GM12892 (cell line): ENCODE results near the gene MOXD1.

Experiments
- POLR2AphosphoS5 ChIP-seq: IDR thresholded peaks from 2 replicates; pipeline ENCODE4 v1.6.1; 2011; ENCODE audit warnings: low read depth, low read length, control low read depth
- TAF1 ChIP-seq: IDR thresholded peaks from 2 replicates; pipeline ENCODE4 v1.6.1; 2011; ENCODE audit warnings: low read depth, mild to moderate bottlenecking, control low read depth, low read length, borderline replicate concordance

DNA sequence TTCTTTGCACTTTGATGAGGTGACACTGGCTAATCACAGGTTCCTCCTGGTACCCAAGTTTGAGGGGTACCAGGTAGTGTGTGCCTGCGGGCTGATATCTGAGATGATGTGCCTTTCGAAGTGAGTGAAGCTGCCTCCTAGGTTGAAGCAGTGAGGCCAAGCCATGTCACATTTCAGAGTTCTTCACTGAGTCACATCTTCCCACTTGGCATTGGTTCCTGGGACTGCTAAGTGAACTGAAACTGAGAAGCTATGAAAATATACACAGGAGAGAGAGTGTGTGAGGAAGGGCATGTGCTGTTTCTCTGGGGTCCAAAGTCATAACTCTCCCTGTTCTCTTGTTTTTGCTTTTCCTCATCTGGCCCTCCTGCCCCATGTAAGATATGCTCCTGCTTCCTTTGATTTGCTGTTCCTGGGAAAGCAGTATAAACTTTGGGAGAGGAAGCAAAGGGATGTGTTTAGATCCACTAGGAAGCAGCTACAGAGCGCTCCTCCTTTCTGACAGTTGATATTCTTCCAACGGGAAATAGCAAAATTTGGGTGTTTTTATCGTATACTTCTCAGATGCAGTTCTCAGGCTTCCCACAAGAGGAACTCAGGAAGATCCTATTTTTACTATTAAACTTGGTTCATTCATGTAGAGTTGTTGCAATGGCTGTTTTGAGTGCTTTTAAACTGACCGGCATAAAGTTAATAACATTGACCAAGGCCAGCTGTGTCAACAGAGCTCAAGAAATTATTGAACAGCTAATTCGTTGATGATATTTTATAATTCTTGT, 153.7 kb downstream of the MOXD1 start:
- TF ChIP-seq TAF1 (no peak), POLR2AphosphoS5 (no peak)
